GM12878 (cell line): ENCODE data around the gene JAKMIP1. TPM values are rescaled to one million over a fixed set of nuclear protein-coding genes. Genes with fewer than 3 reads are reported as not detected.

Experiments
- ATAC-seq: fragments of 200-7000 bp; cut with Tn5 transposase; 3 replicates; pipeline ENCODE4 v1.9.1; 2020; ENCODE audit warnings: mild to moderate bottlenecking, moderate library complexity
- BruUV-seq: library from RNA; stranded (reverse); fragments of 400-500 nt; replicated peaks from 2 replicates; lab custom pipeline; 2021; lab: Mats Ljungman, UMichigan
- CTCF ChIA-PET: fragments of 300-600 bp; sonication (Branson Sonifier 250); formaldehyde crosslinking; extraction: SDS; loops from one replicate; lab custom pipeline; 2021; ENCODE audit warnings: inconsistent platforms; lab: Yijun Ruan, JAX
- POLR2A ChIA-PET: fragments of 350-600 bp; formaldehyde crosslinking; extraction: SDS; loops from one replicate; lab custom pipeline; 2021; ENCODE audit warnings: inconsistent platforms; lab: Charles Lee
- RAD21 ChIA-PET: fragments of 300-600 bp; sonication (Branson Sonifier 250); formaldehyde crosslinking; loops from one replicate; lab custom pipeline; 2023; ENCODE audit warnings: antibody characterized with exemption; ENCODE audit not compliant: unreplicated experiment; lab: Charles Lee
- SMC1A ChIA-PET: fragments of 300-600 bp; sonication (Branson Sonifier 250); formaldehyde crosslinking; loops from one replicate; lab custom pipeline; 2023; ENCODE audit not compliant: unreplicated experiment, uncharacterized antibody; lab: Charles Lee
- DNase-seq: peaks from one replicate; pipeline ENCODE4 v3.0.0-alpha.2; 2011; ENCODE audit warnings: low read depth, low spot score
- FAIRE-seq: peaks from 3 replicates; lab custom pipeline; 2011; peaks lifted over from hg19 to GRCh38; lab: Jason Lieb, UNC
- H2AFZ ChIP-seq: 2 replicates; pipeline ENCODE4 v1.6.0; 2011; ENCODE audit warnings: low read depth, low read length, control low read depth; ENCODE audit not compliant: control insufficient read depth
- H3K27ac ChIP-seq: 2 replicates; pipeline ENCODE4 v1.5.1; 2011; ENCODE audit warnings: control low read depth; ENCODE audit not compliant: control insufficient read depth, insufficient read depth
- H3K27me3 ChIP-seq, 2 experiments: replicated peaks in 1 of 2; 2 replicates each; pipeline versions ENCODE4 v1.6.0 to v1.6.1; 2011; ENCODE audit warnings: low read length in 1 of 2; ENCODE audit not compliant: control insufficient read depth in 2 of 2, insufficient read depth in 2 of 2
- H3K36me3 ChIP-seq, 2 experiments: 2 replicates each; pipeline ENCODE4 v1.5.1; 2011; ENCODE audit warnings: low read length in 1 of 2; ENCODE audit not compliant: control insufficient read depth in 2 of 2, insufficient read depth in 2 of 2
- H3K4me1 ChIP-seq: 2 replicates; pipeline ENCODE4 v1.6.1; 2011; ENCODE audit warnings: mild to moderate bottlenecking, low read length, moderate library complexity, mixed read lengths; ENCODE audit not compliant: control insufficient read depth, insufficient read depth
- H3K4me2 ChIP-seq: 2 replicates; pipeline ENCODE4 v1.6.0; 2011; ENCODE audit warnings: control low read depth; ENCODE audit not compliant: control insufficient read depth, insufficient read depth
- H3K4me3 ChIP-seq: fragments of 200-600 bp; sonication (generic); 2 replicates; pipeline ENCODE4 v1.5.1; 2016
- H3K79me2 ChIP-seq: 2 replicates; pipeline ENCODE4 v1.6.0; 2011; ENCODE audit warnings: low read length; ENCODE audit not compliant: control insufficient read depth, insufficient read depth
- H3K9ac ChIP-seq: 2 replicates; pipeline ENCODE4 v1.8.0; 2011; ENCODE audit warnings: low read length, control low read depth, mixed read lengths; ENCODE audit not compliant: control insufficient read depth, insufficient read depth
- H3K9me3 ChIP-seq: replicated peaks from 3 replicates; pipeline ENCODE4 v1.5.1; 2011; ENCODE audit warnings: mild to moderate bottlenecking, low read length; ENCODE audit not compliant: control insufficient read depth, insufficient read depth
- H4K20me1 ChIP-seq: 2 replicates; pipeline ENCODE4 v1.6.0; 2011; ENCODE audit not compliant: control insufficient read depth, insufficient read depth
- BMI1 ChIP-seq: fragments of 450-650 bp; IDR thresholded peaks from 2 replicates; pipeline ENCODE4 v1.6.1; 2016; ENCODE audit warnings: mild to moderate bottlenecking, moderate library complexity, borderline replicate concordance
- CBX5 ChIP-seq: sonication (generic); IDR thresholded peaks from 2 replicates; pipeline ENCODE4 v1.6.1; 2016; ENCODE audit warnings: low read depth, moderate library complexity, mild to moderate bottlenecking, inconsistent platforms
- CHD4 ChIP-seq: fragments of 200-600 bp; sonication (generic); IDR thresholded peaks from 2 replicates; pipeline ENCODE4 v1.6.1; 2016; ENCODE audit warnings: mild to moderate bottlenecking
- CREB1 ChIP-seq: IDR thresholded peaks from 2 replicates; pipeline ENCODE4 v1.6.1; 2012; ENCODE audit warnings: low read depth, mild to moderate bottlenecking, inconsistent platforms
- HDAC2 ChIP-seq: fragments of 200-600 bp; sonication (generic); IDR thresholded peaks from 2 replicates; pipeline ENCODE4 v1.6.1; 2017
- NFXL1 ChIP-seq: fragments of 450-650 bp; IDR thresholded peaks from 2 replicates; pipeline ENCODE4 v1.6.1; 2017; ENCODE audit warnings: antibody characterized with exemption, mild to moderate bottlenecking, borderline replicate concordance
- PAX5 ChIP-seq: IDR thresholded peaks from 2 replicates; pipeline ENCODE4 v1.6.1; 2011; ENCODE audit warnings: low read depth, low read length, borderline replicate concordance
- POLR2A ChIP-seq: IDR thresholded peaks from 2 replicates; pipeline ENCODE4 v1.6.1; 2011; ENCODE audit warnings: low read depth, mild to moderate bottlenecking, low read length
- ZNF274 ChIP-seq: IDR thresholded peaks from one replicate; pipeline ENCODE4 v1.8.0; 2011; ENCODE audit not compliant: insufficient read length, insufficient read depth
- ZSCAN29 ChIP-seq: fragments of 450-650 bp; IDR thresholded peaks from 2 replicates; pipeline ENCODE4 v1.6.1; 2017; ENCODE audit warnings: mild to moderate bottlenecking, moderate library complexity
- WGBS: methylation state at CpG from one replicate; pipeline ENCODE4 v1.1.6; 2016; ENCODE audit warnings: low lambda C conversion rate; ENCODE audit not compliant: insufficient replicate concordance, insufficient coverage; ENCODE audit errors: missing lambda C conversion rate; 5-methylcytosine and 5-hydroxymethylcytosine counted together
- in situ Hi-C: fragments of 300-500 bp; cut with MboI; formaldehyde crosslinking; loops from 9 replicates; pipeline ENCODE4 v1.14.3; 2018; ENCODE audit warnings: mixed read lengths
- intact Hi-C: fragments of 100-400 bp; cut with micrococcal nuclease; formaldehyde crosslinking; loops from one replicate; pipeline ENCODE4 v1.14.2; 2022; ENCODE audit not compliant: unreplicated experiment
- polyA plus RNA-seq, 11 experiments: library from polyadenylated mRNA; depleted of rRNA in 4 of 11; unstranded in 6 of 11; stranded (reverse) in 5 of 11; fragments of >200 nt; fragmentation: Nextera tagmentation in 4 of 11; fragmentation: Illumina TruSeq in 1 of 11; extraction: Ambion mirVana in 4 of 11; extraction: Trizol in 1 of 11; gene quantifications; 1 replicate in 1 of 11; 2 replicates in 10 of 11; pipeline versions ENCODE4 v1.2.1 to v1.2.3, GENCODE V29; 2011 to 2016; ENCODE audit warnings: inconsistent platforms in 2 of 11, missing spikeins in 2 of 11, low read depth in 1 of 11
- total RNA-seq, 4 experiments: library from RNA; depleted of rRNA in 3 of 4; stranded (reverse); fragments of >200 nt in 3 of 4; fragmentation: Illumina TruSeq in 1 of 4; extraction: Trizol in 1 of 4; gene quantifications; 2 replicates each; pipeline versions ENCODE4 v1.2.1 to v1.2.3, GENCODE V29; 2013 to 2021
- TF ChIP-seq, protein P1 (sequence below): fragments of 450-650 bp; formaldehyde crosslinking; IDR thresholded peaks from 2 replicates; pipeline ENCODE4 v1.5.0; 2022; ENCODE audit warnings: mild to moderate bottlenecking, missing genetic modification characterization

JAKMIP1 gene
- total and polyA plus RNA-seq, 10 of the 15 experiments (the other 5 are each of a cell fraction or from before 2014, with no cell fraction given) = 0.52 to 16.7 (median 12.3) TPM

DNA sequence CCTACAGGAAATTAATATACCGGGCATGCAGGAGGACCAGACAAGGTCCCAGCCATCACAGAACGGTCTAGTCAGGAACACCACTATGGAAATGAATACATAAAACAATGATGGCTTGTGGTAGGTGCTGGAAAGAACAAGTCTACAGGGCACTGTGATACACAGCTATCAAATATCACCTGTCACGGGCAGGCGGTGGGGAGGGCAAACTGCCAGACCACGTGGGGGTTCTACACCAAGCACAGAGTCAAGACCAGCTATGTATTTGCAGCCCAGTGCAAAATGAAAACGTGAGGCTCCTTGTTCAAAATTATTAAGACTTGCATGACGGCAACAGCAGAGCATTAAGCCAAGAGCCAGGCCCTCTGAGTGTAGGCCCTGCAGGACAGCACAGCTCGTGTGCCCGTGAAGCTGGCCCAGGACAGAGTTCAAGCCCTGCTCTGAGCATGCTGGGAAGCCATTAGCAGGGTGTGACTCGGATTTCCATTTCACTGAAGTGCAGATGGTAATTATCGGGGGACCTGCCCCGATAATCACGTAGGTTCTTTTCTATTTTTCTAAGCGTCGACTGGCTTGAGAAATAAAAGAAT, 83.6 kb downstream of the JAKMIP1 start:
- no peak overlapping the region for H2AFZ ChIP-seq
- POLR2A ChIA-PET = no interaction called here
- SMC1A ChIA-PET = no interaction called here
- H3K4me2 ChIP-seq = no peak overlapping the region
- H3K27me3 ChIP-seq = no peaks in the 10 kb centered on the region
- no peaks in the 10 kb centered on the region for H4K20me1 ChIP-seq
- no peak for DNase-seq
- TF ChIP-seq CHD4 (no peak), CREB1 (no peak), BMI1 (no peak), CBX5 (no peak), ZNF274 (no peak), NFXL1 (no peak), POLR2A (no peak), HDAC2 (no peak), ZSCAN29 (no peak), PAX5 (no peak)
- TF ChIP-seq, protein P1, sequence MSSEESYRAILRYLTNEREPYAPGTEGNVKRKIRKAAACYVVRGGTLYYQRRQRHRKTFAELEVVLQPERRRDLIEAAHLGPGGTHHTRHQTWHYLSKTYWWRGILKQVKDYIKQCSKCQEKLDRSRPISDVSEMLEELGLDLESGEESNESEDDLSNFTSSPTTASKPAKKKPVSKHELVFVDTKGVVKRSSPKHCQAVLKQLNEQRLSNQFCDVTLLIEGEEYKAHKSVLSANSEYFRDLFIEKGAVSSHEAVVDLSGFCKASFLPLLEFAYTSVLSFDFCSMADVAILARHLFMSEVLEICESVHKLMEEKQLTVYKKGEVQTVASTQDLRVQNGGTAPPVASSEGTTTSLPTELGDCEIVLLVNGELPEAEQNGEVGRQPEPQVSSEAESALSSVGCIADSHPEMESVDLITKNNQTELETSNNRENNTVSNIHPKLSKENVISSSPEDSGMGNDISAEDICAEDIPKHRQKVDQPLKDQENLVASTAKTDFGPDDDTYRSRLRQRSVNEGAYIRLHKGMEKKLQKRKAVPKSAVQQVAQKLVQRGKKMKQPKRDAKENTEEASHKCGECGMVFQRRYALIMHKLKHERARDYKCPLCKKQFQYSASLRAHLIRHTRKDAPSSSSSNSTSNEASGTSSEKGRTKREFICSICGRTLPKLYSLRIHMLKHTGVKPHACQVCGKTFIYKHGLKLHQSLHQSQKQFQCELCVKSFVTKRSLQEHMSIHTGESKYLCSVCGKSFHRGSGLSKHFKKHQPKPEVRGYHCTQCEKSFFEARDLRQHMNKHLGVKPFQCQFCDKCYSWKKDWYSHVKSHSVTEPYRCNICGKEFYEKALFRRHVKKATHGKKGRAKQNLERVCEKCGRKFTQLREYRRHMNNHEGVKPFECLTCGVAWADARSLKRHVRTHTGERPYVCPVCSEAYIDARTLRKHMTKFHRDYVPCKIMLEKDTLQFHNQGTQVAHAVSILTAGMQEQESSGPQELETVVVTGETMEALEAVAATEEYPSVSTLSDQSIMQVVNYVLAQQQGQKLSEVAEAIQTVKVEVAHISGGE (CRISPR knock-in tag) = no peak
- H3K4me3 ChIP-seq = no peak overlapping the region
- FAIRE-seq = no peak
- WGBS = 68% methylated on average over 15 of the region's 15 CpGs
- in situ Hi-C loops = no loop called here
- CTCF ChIA-PET = no interaction called here
- H3K36me3 ChIP-seq = no peaks in the 10 kb centered on the region; a peak in 1 of 4 replicates
- RAD21 ChIA-PET = interaction anchor here (1.4 kb wide), 1 partner anchor 63 kb away, joined by 3 read pairs; no protein-coding TSS in a partner anchor
- no peaks in the 10 kb centered on the region for H3K9me3 ChIP-seq
- no peaks in the 10 kb centered on the region for H3K4me1 ChIP-seq
- H3K79me2 ChIP-seq = no peaks in the 10 kb centered on the region
- no peak for ATAC-seq
- no peak overlapping the region for H3K27ac ChIP-seq
- no peak overlapping the region for H3K9ac ChIP-seq
- BruUV-seq = no TSS peak
- intact Hi-C loops = no loop called here
